K562 (cell line): ENCODE results near the gene PRND. TPM values are rescaled to one million over a fixed set of nuclear protein-coding genes. Genes with fewer than 3 reads are reported as not detected.

Source experiments
- ATAC-seq: fragments of 200-7000 bp; cut with Tn5 transposase; 3 replicates; pipeline ENCODE4 v1.9.1; 2020; ENCODE audit warnings: moderate library complexity
- BruUV-seq: library from RNA; stranded (reverse); fragments of 400-500 nt; replicated peaks from 2 replicates; lab custom pipeline; 2021; lab: Mats Ljungman, UMichigan
- CTCF ChIA-PET: fragments of 300-600 bp; formaldehyde crosslinking; extraction: SDS; loops from one replicate; lab custom pipeline; 2021; ENCODE audit warnings: low intra/inter-chr PET ratio; lab: Yijun Ruan, JAX
- POLR2A ChIA-PET: fragments of 300-600, 350-650 bp; sonication (Branson Sonifier 250); formaldehyde crosslinking; extraction: SDS; loops from one replicate; lab custom pipeline; 2021; ENCODE audit warnings: antibody characterized with exemption, inconsistent platforms; lab: Yijun Ruan, JAX
- DNase-seq, 4 experiments: peaks; one replicate each; pipeline versions ENCODE4 v3.0.0 to v3.0.0-alpha.2; 2011 to 2018; ENCODE audit warnings: low spot score in 3 of 4, mixed read lengths in 3 of 4; ENCODE audit errors: extremely low read depth in 1 of 4
- FAIRE-seq: peaks from 2 replicates; lab custom pipeline; 2011; peaks lifted over from hg19 to GRCh38; lab: Jason Lieb, UNC
- H2AFZ ChIP-seq: 2 replicates; pipeline ENCODE4 v1.6.0; 2011; ENCODE audit warnings: low read depth, low read length, control low read depth, inconsistent platforms
- H3K27ac ChIP-seq: fragments of 200-600 bp; 3 replicates; pipeline ENCODE4 v1.8.0; 2011; ENCODE audit warnings: low read depth, mild to moderate bottlenecking, control low read depth, inconsistent platforms, low read length, moderate library complexity, mixed read lengths; ENCODE audit errors: extremely low read depth
- H3K27me3 ChIP-seq, 2 experiments: fragments of 300-600 bp in 1 of 2; 2 replicates in 1 of 2; 3 replicates in 1 of 2; pipeline versions ENCODE4 v1.6.0 to v1.8.0; 2011; ENCODE audit warnings: inconsistent platforms in 2 of 2, low read length in 2 of 2, mild to moderate bottlenecking in 1 of 2, mixed read lengths in 1 of 2, moderate library complexity in 1 of 2; ENCODE audit not compliant: control insufficient read depth in 2 of 2, insufficient read depth in 2 of 2
- H3K36me3 ChIP-seq: fragments of 300-600 bp; 3 replicates; pipeline ENCODE4 v1.8.0; 2011; ENCODE audit warnings: mild to moderate bottlenecking, low read length, inconsistent platforms; ENCODE audit not compliant: control insufficient read depth, insufficient read depth
- H3K4me1 ChIP-seq, 2 experiments: fragments of 200-600 bp in 1 of 2; replicated peaks in 1 of 2; 2 replicates in 1 of 2; 3 replicates in 1 of 2; pipeline versions ENCODE4 v1.5.1 to v1.8.0; 2011; ENCODE audit warnings: inconsistent platforms in 2 of 2, low read length in 2 of 2, mild to moderate bottlenecking in 1 of 2, mixed read lengths in 1 of 2, moderate library complexity in 1 of 2; ENCODE audit not compliant: control insufficient read depth in 2 of 2, insufficient read depth in 2 of 2
- H3K4me2 ChIP-seq: 2 replicates; pipeline ENCODE4 v1.6.1; 2011; ENCODE audit warnings: low read length, control low read depth, inconsistent platforms, mixed read lengths; ENCODE audit not compliant: insufficient read depth
- H3K4me3 ChIP-seq: fragments of 200-600 bp; sonication (generic), shearing (Covaris generic); 2 replicates; pipeline ENCODE4 v1.5.1; 2016; ENCODE audit warnings: control low read depth, inconsistent platforms
- H3K79me2 ChIP-seq: fragments of 200-600 bp; 3 replicates; pipeline ENCODE4 v1.8.0; 2011; ENCODE audit warnings: low read length, inconsistent platforms; ENCODE audit not compliant: control insufficient read depth, insufficient read depth
- H3K9ac ChIP-seq, 2 experiments: 2 replicates each; pipeline versions ENCODE4 v1.6.0 to v1.6.1; 2011; ENCODE audit warnings: low read depth in 2 of 2, low read length in 2 of 2, control low read depth in 1 of 2, inconsistent platforms in 1 of 2, mild to moderate bottlenecking in 1 of 2, mixed read lengths in 1 of 2; ENCODE audit not compliant: insufficient read depth in 1 of 2
- H3K9me1 ChIP-seq: one replicate; pipeline ENCODE4 v1.6.0; 2011; ENCODE audit warnings: inconsistent platforms, mild to moderate bottlenecking, low read length, moderate library complexity; ENCODE audit not compliant: control insufficient read depth, insufficient read depth
- H3K9me3 ChIP-seq: replicated peaks from 2 replicates; pipeline ENCODE4 v1.5.1; 2011; ENCODE audit warnings: low read depth, low read length, inconsistent platforms; ENCODE audit not compliant: control insufficient read depth, insufficient read depth
- H4K20me1 ChIP-seq: replicated peaks from 2 replicates; pipeline ENCODE4 v1.6.1; 2011; ENCODE audit warnings: low read length, inconsistent platforms, mixed read lengths; ENCODE audit not compliant: control insufficient read depth, insufficient read depth
- EP400 ChIP-seq: fragments of 450-650 bp; IDR thresholded peaks from 2 replicates; pipeline ENCODE4 v1.6.1; 2017; ENCODE audit warnings: antibody characterized with exemption, mild to moderate bottlenecking, moderate library complexity
- ESRRB ChIP-seq: fragments of 250-450 bp; sonication (Bioruptor Pico); IDR thresholded peaks from 2 replicates; pipeline ENCODE4 v1.5.0; 2020; ENCODE audit warnings: mild to moderate bottlenecking, moderate library complexity, borderline replicate concordance
- FOXP1 ChIP-seq: sonication (generic); formaldehyde crosslinking; IDR thresholded peaks from 2 replicates; pipeline ENCODE4 v1.8.0; 2022; ENCODE audit warnings: mild to moderate bottlenecking, missing genetic modification reagents
- KAT8 ChIP-seq: fragments of 450-650 bp; IDR thresholded peaks from 2 replicates; pipeline ENCODE4 v1.6.1; 2016; ENCODE audit warnings: low read depth, mild to moderate bottlenecking
- POU5F1 ChIP-seq: fragments of 150-350 bp; IDR thresholded peaks from 2 replicates; pipeline ENCODE4 v1.6.1; 2014; ENCODE audit warnings: borderline replicate concordance, low read length, low read depth, mild to moderate bottlenecking; ENCODE audit not compliant: partially characterized antibody
- SAFB ChIP-seq: fragments of 200-400 bp; formaldehyde crosslinking; IDR thresholded peaks from 2 replicates; pipeline ENCODE4 v1.6.1; 2017; ENCODE audit warnings: low read depth, low read length, borderline replicate concordance
- WGBS: fragments of 100-300 bp; shearing (Covaris generic); methylation state at CpG from one replicate; pipeline ENCODE4 v1.1.6; 2016; ENCODE audit warnings: low coverage, mixed read lengths; ENCODE audit not compliant: insufficient coverage; ENCODE audit errors: missing lambda C conversion rate; 5-methylcytosine and 5-hydroxymethylcytosine counted together
- in situ Hi-C: fragments of 300-500 bp; cut with MboI; formaldehyde crosslinking; loops from 4 replicates; pipeline ENCODE4 v1.15.0; 2018; ENCODE audit warnings: inconsistent platforms, mixed read lengths
- intact Hi-C: fragments of 100-400 bp; cut with micrococcal nuclease; formaldehyde crosslinking; loops from 2 replicates; pipeline ENCODE4 v1.14.2; 2022
- polyA plus RNA-seq, 8 experiments: library from polyadenylated mRNA; depleted of rRNA in 4 of 8; stranded (reverse) in 5 of 8; unstranded in 3 of 8; fragments of >200 nt; fragmentation: Nextera tagmentation in 2 of 8; fragmentation: Illumina TruSeq in 1 of 8; extraction: Ambion mirVana in 2 of 8; extraction: Trizol in 1 of 8; gene quantifications; 2 replicates each; pipeline versions ENCODE4 v1.2.1 to v1.2.3, GENCODE V29; 2011 to 2014; ENCODE audit warnings: inconsistent platforms in 1 of 8, missing spikeins in 1 of 8
- total RNA-seq, 7 experiments: library from RNA; depleted of rRNA in 6 of 7; stranded (reverse); fragments of >200 nt in 6 of 7; fragmentation: Illumina TruSeq in 2 of 7; extraction: Trizol in 2 of 7; gene quantifications; 2 replicates each; pipeline versions ENCODE4 v1.2.1 to v1.2.3, GENCODE V29; 2011 to 2021; ENCODE audit warnings: low replicate concordance in 1 of 7
- TF ChIP-seq, protein P1 (sequence below): fragments of 250-450 bp; sonication (Bioruptor Pico); IDR thresholded peaks from 2 replicates; pipeline ENCODE4 v1.4.0; 2020
- TF ChIP-seq, protein P2 (sequence below): fragments of 250-450 bp; sonication (Bioruptor Pico); IDR thresholded peaks from 2 replicates; pipeline ENCODE4 v1.8.0; 2022; ENCODE audit warnings: moderate library complexity, mild to moderate bottlenecking, inconsistent platforms

Gene PRND
- total and polyA plus RNA-seq, 9 of the 15 experiments (the other 6 are each of a cell fraction or from before 2014, with no cell fraction given): not detected

GRCh38 chr20:4708036-4708435 is 13.7 kb upstream of the PRND start (continued):
- TF ChIP-seq POU5F1: no peak

GRCh38 chr20:4708856-4709255 is 12.9 kb upstream of the PRND start:
- Histone ChIP-seq H3K36me3 (no peaks in the 10 kb centered on the region), H3K27me3 (peaks cover 0 to 37% of the 10 kb centered on the region in 2 experiments; a peak in 4 of 5 replicates), H3K9me1 (no peaks in the 10 kb centered on the region), H3K27ac (no peak overlapping the region), H3K9ac (no peak overlapping the region), H3K4me3 (no peak overlapping the region), H3K4me1 (no peaks in the 10 kb centered on the region; a peak in 1 of 5 replicates), H3K4me2 (no peak overlapping the region), H3K79me2 (no peaks in the 10 kb centered on the region), H2AFZ (no peak overlapping the region), H4K20me1 (no peaks in the 10 kb centered on the region), H3K9me3 (no peaks in the 10 kb centered on the region)
- POLR2A ChIA-PET: interaction anchor here (0.7 kb wide), 1 partner anchor 28 kb away, joined by 5 read pairs; no protein-coding TSS in a partner anchor
- CTCF ChIA-PET: no interaction called here
- no peak for DNase-seq
- no peak for TF ChIP-seq ESRRB (CRISPR knock-in tag)
- TF ChIP-seq EP400: no peak
- no peak for TF ChIP-seq KAT8
- TF ChIP-seq, protein P1, sequence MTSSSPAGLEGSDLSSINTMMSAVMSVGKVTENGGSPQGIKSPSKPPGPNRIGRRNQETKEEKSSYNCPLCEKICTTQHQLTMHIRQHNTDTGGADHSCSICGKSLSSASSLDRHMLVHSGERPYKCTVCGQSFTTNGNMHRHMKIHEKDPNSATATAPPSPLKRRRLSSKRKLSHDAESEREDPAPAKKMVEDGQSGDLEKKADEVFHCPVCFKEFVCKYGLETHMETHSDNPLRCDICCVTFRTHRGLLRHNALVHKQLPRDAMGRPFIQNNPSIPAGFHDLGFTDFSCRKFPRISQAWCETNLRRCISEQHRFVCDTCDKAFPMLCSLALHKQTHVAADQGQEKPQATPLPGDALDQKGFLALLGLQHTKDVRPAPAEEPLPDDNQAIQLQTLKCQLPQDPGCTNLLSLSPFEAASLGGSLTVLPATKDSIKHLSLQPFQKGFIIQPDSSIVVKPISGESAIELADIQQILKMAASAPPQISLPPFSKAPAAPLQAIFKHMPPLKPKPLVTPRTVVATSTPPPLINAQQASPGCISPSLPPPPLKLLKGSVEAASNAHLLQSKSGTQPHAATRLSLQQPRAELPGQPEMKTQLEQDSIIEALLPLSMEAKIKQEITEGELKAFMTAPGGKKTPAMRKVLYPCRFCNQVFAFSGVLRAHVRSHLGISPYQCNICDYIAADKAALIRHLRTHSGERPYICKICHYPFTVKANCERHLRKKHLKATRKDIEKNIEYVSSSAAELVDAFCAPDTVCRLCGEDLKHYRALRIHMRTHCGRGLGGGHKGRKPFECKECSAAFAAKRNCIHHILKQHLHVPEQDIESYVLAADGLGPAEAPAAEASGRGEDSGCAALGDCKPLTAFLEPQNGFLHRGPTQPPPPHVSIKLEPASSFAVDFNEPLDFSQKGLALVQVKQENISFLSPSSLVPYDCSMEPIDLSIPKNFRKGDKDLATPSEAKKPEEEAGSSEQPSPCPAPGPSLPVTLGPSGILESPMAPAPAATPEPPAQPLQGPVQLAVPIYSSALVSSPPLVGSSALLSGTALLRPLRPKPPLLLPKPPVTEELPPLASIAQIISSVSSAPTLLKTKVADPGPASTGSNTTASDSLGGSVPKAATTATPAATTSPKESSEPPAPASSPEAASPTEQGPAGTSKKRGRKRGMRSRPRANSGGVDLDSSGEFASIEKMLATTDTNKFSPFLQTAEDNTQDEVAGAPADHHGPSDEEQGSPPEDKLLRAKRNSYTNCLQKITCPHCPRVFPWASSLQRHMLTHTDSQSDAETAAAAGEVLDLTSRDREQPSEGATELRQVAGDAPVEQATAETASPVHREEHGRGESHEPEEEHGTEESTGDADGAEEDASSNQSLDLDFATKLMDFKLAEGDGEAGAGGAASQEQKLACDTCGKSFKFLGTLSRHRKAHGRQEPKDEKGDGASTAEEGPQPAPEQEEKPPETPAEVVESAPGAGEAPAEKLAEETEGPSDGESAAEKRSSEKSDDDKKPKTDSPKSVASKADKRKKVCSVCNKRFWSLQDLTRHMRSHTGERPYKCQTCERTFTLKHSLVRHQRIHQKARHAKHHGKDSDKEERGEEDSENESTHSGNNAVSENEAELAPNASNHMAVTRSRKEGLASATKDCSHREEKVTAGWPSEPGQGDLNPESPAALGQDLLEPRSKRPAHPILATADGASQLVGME (CRISPR knock-in tag): no peak
- no peak for TF ChIP-seq FOXP1 (CRISPR knock-in tag)
- TF ChIP-seq, protein P2, sequence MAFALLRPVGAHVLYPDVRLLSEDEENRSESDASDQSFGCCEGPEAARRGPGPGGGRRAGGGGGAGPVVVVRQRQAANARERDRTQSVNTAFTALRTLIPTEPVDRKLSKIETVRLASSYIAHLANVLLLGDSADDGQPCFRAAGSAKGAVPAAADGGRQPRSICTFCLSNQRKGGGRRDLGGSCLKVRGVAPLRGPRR (CRISPR knock-in tag): no peak
- TF ChIP-seq SAFB: no peak
- no TSS peak for BruUV-seq
- intact Hi-C loops (no loop called here), in situ Hi-C loops (no loop called here)
- ATAC-seq: no peak
- FAIRE-seq: no peak
- WGBS: 3% methylated on average over 3 of the region's 3 CpGs
